A673 (cell line): ENCODE results near the gene MTERF4. TPM values are rescaled to one million over a fixed set of nuclear protein-coding genes. Genes with fewer than 3 reads are reported as not detected.

Source experiments
- BruUV-seq: library from RNA; stranded (reverse); fragments of 400-500 nt; replicated peaks from 2 replicates; lab custom pipeline; 2021; lab: Mats Ljungman, UMichigan
- CTCF ChIA-PET: fragments of 300-600 bp; sonication (Branson Sonifier 250); formaldehyde crosslinking; loops from one replicate; lab custom pipeline; 2022; ENCODE audit warnings: antibody characterized with exemption; lab: Charles Lee
- POLR2A ChIA-PET: fragments of 300-600 bp; sonication (Branson Sonifier 250); formaldehyde crosslinking; loops from one replicate; lab custom pipeline; 2022; ENCODE audit warnings: antibody characterized with exemption; ENCODE audit not compliant: low non-redundant PET; lab: Charles Lee
- DNase-seq: peaks from one replicate; pipeline ENCODE4 v3.0.0-alpha.2; 2015; ENCODE audit warnings: low spot score
- H3K27ac ChIP-seq: fragments of 200-600 bp; sonication (generic); 2 replicates; pipeline ENCODE4 v1.5.1; 2016; ENCODE audit warnings: mixed run types, low read depth, mild to moderate bottlenecking, mixed read lengths, antibody characterized with exemption, low read length; ENCODE audit not compliant: poor library complexity, severe bottlenecking
- H3K27me3 ChIP-seq: fragments of 200-600 bp; sonication (generic); replicated peaks from 2 replicates; pipeline ENCODE4 v1.6.1; 2017; ENCODE audit warnings: mixed run types, low read depth, mild to moderate bottlenecking, mixed read lengths, antibody characterized with exemption, low read length; ENCODE audit not compliant: insufficient read depth, poor library complexity
- H3K36me3 ChIP-seq: fragments of 200-600 bp; sonication (generic); 2 replicates; pipeline ENCODE4 v1.6.1; 2016; ENCODE audit warnings: mixed run types, mild to moderate bottlenecking, mixed read lengths, antibody characterized with exemption, low read length; ENCODE audit not compliant: insufficient read depth, poor library complexity, severe bottlenecking
- H3K4me1 ChIP-seq: fragments of 200-600 bp; sonication (generic); 2 replicates; pipeline ENCODE4 v1.6.1; 2017; ENCODE audit warnings: mixed run types, mild to moderate bottlenecking, mixed read lengths, antibody characterized with exemption, low read length; ENCODE audit not compliant: insufficient read depth, poor library complexity, severe bottlenecking
- H3K4me3 ChIP-seq: fragments of 200-600 bp; sonication (generic); 2 replicates; pipeline ENCODE4 v1.5.1; 2016; ENCODE audit warnings: low read depth, mixed run types, mild to moderate bottlenecking, mixed read lengths, low read length; ENCODE audit not compliant: poor library complexity, severe bottlenecking
- H3K9me3 ChIP-seq: fragments of 200-600 bp; sonication (generic); 2 replicates; pipeline ENCODE4 v1.6.1; 2016; ENCODE audit warnings: mixed run types, low read depth, mild to moderate bottlenecking, mixed read lengths, antibody characterized with exemption, low read length; ENCODE audit not compliant: poor library complexity, severe bottlenecking
- CTCF ChIP-seq: fragments of 300-800, 200-600 bp; sonication (generic); conservative IDR thresholded peaks from 2 replicates; pipeline ENCODE4 v1.5.1; 2017; ENCODE audit warnings: low read depth, mild to moderate bottlenecking, antibody characterized with exemption, low read length, moderate library complexity, mixed read lengths
- EZH2 ChIP-seq: fragments of 200-600 bp; sonication (generic); IDR thresholded peaks from 2 replicates; pipeline ENCODE4 v1.6.1; 2017; ENCODE audit warnings: borderline replicate concordance, low read depth, mild to moderate bottlenecking, mixed read lengths, antibody characterized with exemption, low read length; ENCODE audit not compliant: poor library complexity, severe bottlenecking
- intact Hi-C: fragments of 100-400 bp; cut with micrococcal nuclease; formaldehyde crosslinking; loops from one replicate; pipeline ENCODE4 v1.10.0; 2022; ENCODE audit not compliant: unreplicated experiment
- total RNA-seq: library from RNA; stranded (reverse); gene quantifications from 2 replicates; pipeline ENCODE4 v1.2.3, GENCODE V29; 2021

The MTERF4 gene
- total RNA-seq, 1 experiment from 2014 or later = 39.8 TPM

GRCh38 chr2:241118737-241119505 lies 16.8 kb upstream of the MTERF4 start:
- Histone ChIP-seq H3K36me3 (peaks cover 19% of the 10 kb centered on the region), H3K9me3 (no peaks in the 10 kb centered on the region), H3K4me1 (no peaks in the 10 kb centered on the region), H3K4me3 (no peak overlapping the region), H3K27me3 (no peaks in the 10 kb centered on the region), H3K27ac (no peak overlapping the region)
- DNase-seq = no peak
- ChIA-PET CTCF (no interaction called here), POLR2A (no interaction called here)
- intact Hi-C loops = no loop called here
- TF ChIP-seq EZH2 (no peak), CTCF (no peak)
- no TSS peak for BruUV-seq

- TF ChIP-seq CTCF (no peak), EZH2 (no peak)
- no peak for DNase-seq
- ChIA-PET CTCF (no interaction called here), POLR2A (no interaction called here)
- intact Hi-C loops = no loop called here
- Histone ChIP-seq H3K27ac (no peak overlapping the region), H3K36me3 (peaks cover 23% of the 10 kb centered on the region), H3K9me3 (no peaks in the 10 kb centered on the region), H3K4me1 (no peaks in the 10 kb centered on the region), H3K27me3 (no peaks in the 10 kb centered on the region), H3K4me3 (no peak overlapping the region)
- no TSS peak for BruUV-seq
Observed at GRCh38 chr2:241116606-241117560, 14.8 kb upstream of the MTERF4 start.

GRCh38 chr2:241115361-241115760 lies 13.3 kb upstream of the MTERF4 start:
- DNase-seq = no peak
- Histone ChIP-seq H3K4me1 (no peaks in the 10 kb centered on the region), H3K4me3 (no peak overlapping the region), H3K36me3 (peaks cover 15% of the 10 kb centered on the region), H3K9me3 (no peaks in the 10 kb centered on the region), H3K27ac (no peak overlapping the region), H3K27me3 (no peaks in the 10 kb centered on the region)
- POLR2A ChIA-PET = no interaction called here
- TF ChIP-seq EZH2 (no peak), CTCF (no peak)
- BruUV-seq = no TSS peak
- intact Hi-C loops = no loop called here
- CTCF ChIA-PET = no interaction called here
